ENCODE data around the gene E2F4.

Gene E2F4

DNA sequence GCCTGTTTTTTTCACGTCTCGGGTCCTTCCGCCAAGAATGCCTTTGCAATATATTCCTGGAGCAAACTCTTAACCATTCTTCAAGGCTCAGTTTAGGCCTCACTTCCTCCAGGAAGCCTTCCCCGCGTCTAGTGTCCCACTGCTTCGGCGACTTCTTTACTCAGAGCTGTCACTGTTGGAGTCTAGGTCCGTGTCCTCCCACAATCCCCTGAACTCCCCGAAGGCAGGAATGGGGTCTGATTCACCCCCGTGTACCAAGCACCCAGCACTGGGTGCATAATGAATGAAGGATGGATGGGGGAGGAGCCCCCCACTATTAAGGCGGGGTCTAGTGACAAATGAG, 8.7 kb upstream of the E2F4 start:
- H4K12ac ChIP-seq (ENCODE audit: low read depth, low read length), result peak overlapping the region; percentile 9
- H3K9me3 ChIP-seq (ENCODE audit: insufficient read depth, low read depth, low read length), result peaks cover 9% of the 10 kb centered on the region
- no peak for DNase-seq
- H3K79me1 ChIP-seq (ENCODE audit: low read length), result peaks cover 10% of the 10 kb centered on the region
- H3K9ac ChIP-seq (ENCODE audit: low read length), result peak overlapping the region; percentile 79
- H3K18ac ChIP-seq (ENCODE audit: low read length), result peak overlapping the region; percentile 4
- no peak overlapping the region for H3K14ac ChIP-seq (ENCODE audit: low read length)
- peaks cover 3% of the 10 kb centered on the region for H3K27me3 ChIP-seq (ENCODE audit: insufficient read depth, low read length)
- H3K23ac ChIP-seq (ENCODE audit: low read length), result no peak overlapping the region
- peak overlapping the region; percentile 23 for H3K4ac ChIP-seq (ENCODE audit: low read depth, low read length)
- H3K4me1 ChIP-seq (ENCODE audit: control insufficient read depth in 1 of 2, insufficient read depth in 2 of 2, low read length in 2 of 2), result peaks cover 29 to 41% of the 10 kb centered on the region in 2 experiments
- H3K4me3 ChIP-seq (ENCODE audit: low read depth, low read length), result peak overlapping the region; percentile 74
- H3K4me2 ChIP-seq (ENCODE audit: low read length), result peak overlapping the region; percentile 85
- no CpG with 5 or more reads among the region's 11 CpGs for WGBS (ENCODE audit: extremely low coverage, insufficient coverage, insufficient read length)
- H3K79me2 ChIP-seq (ENCODE audit: control insufficient read depth, insufficient read depth, low read length, poor library complexity), result peaks cover 4% of the 10 kb centered on the region
- no peak overlapping the region for H4K91ac ChIP-seq (ENCODE audit: low read depth, low read length)
- no peak overlapping the region for H2BK120ac ChIP-seq (ENCODE audit: insufficient read depth, low read length, poor library complexity)
- H4K8ac ChIP-seq (ENCODE audit: low read depth, low read length), result peak overlapping the region; percentile 62
- no peak overlapping the region for H2BK5ac ChIP-seq (ENCODE audit: low read depth, low read length, poor library complexity)
- H2BK12ac ChIP-seq (ENCODE audit: low read length), result no peak overlapping the region
- no peaks in the 10 kb centered on the region for H3K36me3 ChIP-seq (ENCODE audit: control insufficient read depth in 1 of 2, insufficient read depth in 2 of 2, low read length in 2 of 2)
- no peak overlapping the region for H3K27ac ChIP-seq (ENCODE audit: low read depth, low read length)
- no peak overlapping the region for H2AK5ac ChIP-seq (ENCODE audit: low read length)
- peak overlapping the region; percentile 61 for H2AFZ ChIP-seq (ENCODE audit: insufficient read depth, low read length, poor library complexity)

DNA sequence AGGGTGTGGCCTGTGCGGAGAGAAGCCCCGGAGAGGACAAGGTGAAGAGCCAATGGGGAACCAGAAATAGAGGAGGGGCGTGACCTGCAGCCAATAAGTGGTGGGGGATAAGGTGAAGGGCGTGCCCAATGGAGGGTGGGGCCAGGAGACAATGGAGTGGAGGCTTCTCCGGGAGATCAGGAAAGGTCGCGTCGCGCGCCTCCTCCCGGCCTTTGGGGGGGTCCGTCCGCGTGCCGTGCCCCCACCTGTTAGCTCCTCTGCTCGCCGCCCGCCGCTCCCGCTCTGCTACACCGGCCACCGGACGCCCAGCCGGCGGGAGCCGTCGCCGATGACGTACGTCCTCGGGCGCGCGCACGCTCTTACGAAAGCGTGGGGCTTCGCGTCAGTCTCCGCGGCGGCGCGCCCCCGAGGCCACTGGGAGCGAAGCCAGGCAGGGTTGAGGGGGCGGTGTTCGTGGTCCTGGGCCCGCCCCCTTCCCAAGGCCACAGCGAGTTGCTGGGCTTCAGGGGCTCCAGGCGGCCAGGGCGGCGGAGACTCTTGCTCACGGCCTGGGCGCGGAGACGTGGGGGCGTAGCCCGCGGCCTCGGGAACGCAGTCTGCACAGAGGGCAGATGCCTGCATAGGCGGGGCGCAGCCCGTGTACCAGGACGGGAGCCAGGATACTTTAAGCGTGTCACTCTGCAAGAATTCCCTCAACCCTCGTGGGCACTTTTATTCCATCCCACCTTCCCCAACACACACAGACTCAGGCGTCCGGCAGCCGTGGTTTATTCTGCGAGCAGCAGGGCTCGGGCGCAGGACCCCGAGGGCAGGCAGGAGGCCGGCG, 8.1 kb upstream of the E2F4 start, which contains the start of gene MATCAP1:
TSS of gene MATCAP1 (minus strand) at position 337 of the 826 bp plus-strand sequence. CDS start 3,353 bp downstream, outside the sequence.
- peak within 1 kb of the TSS; percentile 87 for H2BK120ac ChIP-seq (ENCODE audit: insufficient read depth, low read length, poor library complexity)
- peak within 1 kb of the TSS; percentile 85 for H3K4me2 ChIP-seq (ENCODE audit: low read length)
- no peak within 1 kb of the TSS for H2BK12ac ChIP-seq (ENCODE audit: low read length)
- peaks cover 10% of the 10 kb centered on the region for H3K79me1 ChIP-seq (ENCODE audit: low read length)
- H3K9me3 ChIP-seq (ENCODE audit: insufficient read depth, low read depth, low read length), result peaks cover 9% of the 10 kb centered on the region
- H3K36me3 ChIP-seq (ENCODE audit: control insufficient read depth in 1 of 2, insufficient read depth in 2 of 2, low read length in 2 of 2), result no peaks in the 10 kb centered on the region
- peak within 1 kb of the TSS; percentile 94 for H2AFZ ChIP-seq (ENCODE audit: insufficient read depth, low read length, poor library complexity)
- no peak within 1 kb of the TSS for H3K23ac ChIP-seq (ENCODE audit: low read length)
- peak within 1 kb of the TSS; percentile 53 for H3K4ac ChIP-seq (ENCODE audit: low read depth, low read length)
- H2BK5ac ChIP-seq (ENCODE audit: low read depth, low read length, poor library complexity), result peak within 1 kb of the TSS; percentile 97
- peak within 1 kb of the TSS; percentile 95 for H3K4me3 ChIP-seq (ENCODE audit: low read depth, low read length)
- H4K8ac ChIP-seq (ENCODE audit: low read depth, low read length), result peak within 1 kb of the TSS; percentile 94
- H3K9ac ChIP-seq (ENCODE audit: low read length), result peak within 1 kb of the TSS; percentile 81
- H4K12ac ChIP-seq (ENCODE audit: low read depth, low read length), result peak within 1 kb of the TSS; percentile 93
- peak within 1 kb of the TSS; percentile 78 for H3K27ac ChIP-seq (ENCODE audit: low read depth, low read length)
- WGBS (ENCODE audit: extremely low coverage, insufficient coverage, insufficient read length), result no CpG with 5 or more reads among the region's 77 CpGs
- H3K14ac ChIP-seq (ENCODE audit: low read length), result peak within 1 kb of the TSS; percentile 93
- peak within 1 kb of the TSS; percentile 97 for H4K91ac ChIP-seq (ENCODE audit: low read depth, low read length)
- no peak within 1 kb of the TSS for H2AK5ac ChIP-seq (ENCODE audit: low read length)
- peaks cover 4% of the 10 kb centered on the region for H3K79me2 ChIP-seq (ENCODE audit: control insufficient read depth, insufficient read depth, low read length, poor library complexity)
- peak; percentile 98 to 99 for DNase-seq
- peak within 1 kb of the TSS; percentile 94 for H3K18ac ChIP-seq (ENCODE audit: low read length)
- H3K4me1 ChIP-seq (ENCODE audit: control insufficient read depth in 1 of 2, insufficient read depth in 2 of 2, low read length in 2 of 2), result peaks cover 26 to 38% of the 10 kb centered on the region in 2 experiments
- H3K27me3 ChIP-seq (ENCODE audit: insufficient read depth, low read length), result peaks cover 3% of the 10 kb centered on the region

DNA sequence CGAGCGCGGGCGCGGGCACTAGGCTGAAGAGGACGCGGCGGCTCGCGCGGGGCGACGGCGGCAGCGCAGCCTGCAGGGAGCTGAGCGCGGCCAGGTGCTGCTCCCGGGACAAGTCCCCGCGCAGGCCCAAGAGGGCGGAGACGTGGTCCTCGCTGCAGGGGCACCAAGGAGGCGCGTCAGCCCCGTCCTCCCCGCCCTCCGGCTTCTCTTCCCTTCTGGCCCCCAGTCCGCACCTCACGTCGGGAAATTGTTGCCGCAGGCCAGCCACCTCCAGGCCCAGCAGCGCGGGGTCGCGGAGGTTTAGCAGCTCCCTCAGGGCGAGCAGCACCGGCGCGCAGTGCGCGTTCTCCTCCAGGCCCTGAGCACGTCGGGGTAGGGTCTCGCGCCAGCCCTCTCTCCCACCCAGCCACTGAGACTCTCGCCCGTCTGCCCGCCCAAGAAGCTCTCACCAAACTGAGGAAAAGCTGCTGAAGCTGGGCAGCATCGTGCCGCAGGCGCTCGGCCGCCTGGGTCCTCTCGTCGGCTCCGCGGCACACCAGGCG, 7.4 kb upstream of the E2F4 start:
- Histone ChIP-seq H3K14ac (ENCODE audit: low read length) (no peak overlapping the region), H2AFZ (ENCODE audit: insufficient read depth, low read length, poor library complexity) (no peak overlapping the region), H3K79me2 (ENCODE audit: control insufficient read depth, insufficient read depth, low read length, poor library complexity) (peaks cover 4% of the 10 kb centered on the region), H4K12ac (ENCODE audit: low read depth, low read length) (no peak overlapping the region), H3K36me3 (ENCODE audit: control insufficient read depth in 1 of 2, insufficient read depth in 2 of 2, low read length in 2 of 2) (no peaks in the 10 kb centered on the region), H4K8ac (ENCODE audit: low read depth, low read length) (no peak overlapping the region), H2BK5ac (ENCODE audit: low read depth, low read length, poor library complexity) (no peak overlapping the region), H2AK5ac (ENCODE audit: low read length) (no peak overlapping the region), H3K9ac (ENCODE audit: low read length) (no peak overlapping the region), H4K91ac (ENCODE audit: low read depth, low read length) (no peak overlapping the region), H2BK120ac (ENCODE audit: insufficient read depth, low read length, poor library complexity) (no peak overlapping the region), H2BK12ac (ENCODE audit: low read length) (no peak overlapping the region), H3K79me1 (ENCODE audit: low read length) (peaks cover 10% of the 10 kb centered on the region), H3K23ac (ENCODE audit: low read length) (no peak overlapping the region), H3K27me3 (ENCODE audit: insufficient read depth, low read length) (peaks cover 3% of the 10 kb centered on the region), H3K4ac (ENCODE audit: low read depth, low read length) (no peak overlapping the region), H3K27ac (ENCODE audit: low read depth, low read length) (no peak overlapping the region), H3K4me1 (ENCODE audit: control insufficient read depth in 1 of 2, insufficient read depth in 2 of 2, low read length in 2 of 2) (peaks cover 26 to 38% of the 10 kb centered on the region in 2 experiments), H3K9me3 (ENCODE audit: insufficient read depth, low read depth, low read length) (peaks cover 9% of the 10 kb centered on the region), H3K4me3 (ENCODE audit: low read depth, low read length) (peak overlapping the region; percentile 95), H3K4me2 (ENCODE audit: low read length) (peak overlapping the region; percentile 85), H3K18ac (ENCODE audit: low read length) (peak overlapping the region; percentile 13)
- no CpG with 5 or more reads among the region's 59 CpGs for WGBS (ENCODE audit: extremely low coverage, insufficient coverage, insufficient read length)
- no peak for DNase-seq

DNA sequence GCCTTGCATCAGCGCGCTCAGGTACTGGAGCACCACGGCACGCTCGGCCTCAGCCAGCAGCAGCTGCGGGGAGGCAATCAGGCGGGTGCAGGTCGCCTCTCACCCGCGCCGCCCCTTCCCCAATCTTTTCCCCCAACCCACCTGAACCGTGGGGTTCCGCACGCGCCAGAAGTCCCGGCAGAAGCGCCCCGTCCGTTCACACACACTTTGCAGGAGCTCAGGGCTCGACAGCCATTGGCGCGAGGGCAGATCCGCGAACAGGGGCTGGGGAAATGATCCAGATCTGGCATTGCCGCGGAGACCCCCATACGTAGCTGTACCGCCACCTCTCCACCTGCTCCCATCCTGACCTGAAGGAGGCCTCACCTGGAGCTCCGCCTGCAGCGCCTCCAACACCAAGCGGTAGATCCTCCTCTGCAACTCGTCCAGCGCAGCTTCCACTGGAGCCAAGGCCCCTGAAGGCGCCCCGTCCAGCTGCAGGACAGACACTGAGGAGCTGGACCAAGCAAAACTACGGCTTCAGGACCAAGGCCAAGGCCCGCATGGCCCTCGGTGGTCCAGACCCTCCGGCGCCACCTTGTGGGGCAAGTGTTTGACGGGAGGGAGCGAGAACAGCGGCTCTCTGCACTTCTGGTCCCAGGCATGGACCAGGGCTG, 6.8 kb upstream of the E2F4 start:
- H3K14ac ChIP-seq (ENCODE audit: low read length), result no peak overlapping the region
- H3K27ac ChIP-seq (ENCODE audit: low read depth, low read length), result no peak overlapping the region
- no peak overlapping the region for H2BK5ac ChIP-seq (ENCODE audit: low read depth, low read length, poor library complexity)
- WGBS (ENCODE audit: extremely low coverage, insufficient coverage, insufficient read length), result no CpG with 5 or more reads among the region's 43 CpGs
- H3K4ac ChIP-seq (ENCODE audit: low read depth, low read length), result no peak overlapping the region
- peaks cover 26 to 38% of the 10 kb centered on the region in 2 experiments for H3K4me1 ChIP-seq (ENCODE audit: control insufficient read depth in 1 of 2, insufficient read depth in 2 of 2, low read length in 2 of 2)
- H3K79me2 ChIP-seq (ENCODE audit: control insufficient read depth, insufficient read depth, low read length, poor library complexity), result peaks cover 4% of the 10 kb centered on the region
- no peak overlapping the region for H2AK5ac ChIP-seq (ENCODE audit: low read length)
- H3K36me3 ChIP-seq (ENCODE audit: control insufficient read depth in 1 of 2, insufficient read depth in 2 of 2, low read length in 2 of 2), result no peaks in the 10 kb centered on the region
- no peak overlapping the region for H2AFZ ChIP-seq (ENCODE audit: insufficient read depth, low read length, poor library complexity)
- H4K91ac ChIP-seq (ENCODE audit: low read depth, low read length), result no peak overlapping the region
- H2BK12ac ChIP-seq (ENCODE audit: low read length), result no peak overlapping the region
- H3K9me3 ChIP-seq (ENCODE audit: insufficient read depth, low read depth, low read length), result peaks cover 6% of the 10 kb centered on the region
- peaks cover 10% of the 10 kb centered on the region for H3K79me1 ChIP-seq (ENCODE audit: low read length)
- H3K23ac ChIP-seq (ENCODE audit: low read length), result no peak overlapping the region
- DNase-seq, result peak; percentile 95 to 97
- H4K12ac ChIP-seq (ENCODE audit: low read depth, low read length), result no peak overlapping the region
- H3K4me2 ChIP-seq (ENCODE audit: low read length), result peak overlapping the region; percentile 85
- H3K27me3 ChIP-seq (ENCODE audit: insufficient read depth, low read length), result peaks cover 3% of the 10 kb centered on the region
- H3K4me3 ChIP-seq (ENCODE audit: low read depth, low read length), result no peak overlapping the region
- no peak overlapping the region for H3K9ac ChIP-seq (ENCODE audit: low read length)
- H2BK120ac ChIP-seq (ENCODE audit: insufficient read depth, low read length, poor library complexity), result no peak overlapping the region
- H3K18ac ChIP-seq (ENCODE audit: low read length), result no peak overlapping the region
- H4K8ac ChIP-seq (ENCODE audit: low read depth, low read length), result no peak overlapping the region
